IMR-90 (cell line): ENCODE data around the gene ANKRD24. TPM values are rescaled to one million over a fixed set of nuclear protein-coding genes. Genes with fewer than 3 reads are reported as not detected.
A peak's percentile ranks its signal among the peaks of the same experiment; 100 is the strongest.

Experiments used
- ATAC-seq: fragments of 200-7000 bp; cut with Tn5 transposase; 2 replicates; pipeline ENCODE4 v1.9.1; 2020; ENCODE audit warnings: low read depth, mild to moderate bottlenecking, moderate library complexity
- BruUV-seq: library from RNA; stranded (reverse); fragments of 400-500 nt; replicated peaks from 2 replicates; lab custom pipeline; 2021; lab: Mats Ljungman, UMichigan
- CTCF ChIA-PET: fragments of 300-600 bp; formaldehyde crosslinking; extraction: SDS; loops from one replicate; lab custom pipeline; 2021; ENCODE audit warnings: antibody characterized with exemption; lab: Yijun Ruan, JAX
- POLR2A ChIA-PET: fragments of 300-600 bp; sonication (Branson Sonifier 250); formaldehyde crosslinking; loops from one replicate; lab custom pipeline; 2022; ENCODE audit warnings: antibody characterized with exemption; ENCODE audit not compliant: unreplicated experiment; lab: Charles Lee
- DNase-seq: peaks from one replicate; pipeline ENCODE4 v3.0.0; 2013
- H2AFZ ChIP-seq: replicated peaks from 2 replicates; pipeline ENCODE3; 2013; ENCODE audit warnings: low read length, mild to moderate bottlenecking; ENCODE audit not compliant: poor library complexity
- H2AK5ac ChIP-seq: 2 replicates; pipeline ENCODE4 v1.6.1; 2013; ENCODE audit warnings: low read depth, low read length, inconsistent platforms
- H2AK9ac ChIP-seq: replicated peaks from 2 replicates; pipeline ENCODE3; 2013; ENCODE audit warnings: mild to moderate bottlenecking, low read depth, low read length, moderate library complexity; ENCODE audit not compliant: poor library complexity
- H2BK120ac ChIP-seq: 2 replicates; pipeline ENCODE4 v1.6.1; 2013; ENCODE audit warnings: low read depth, low read length, inconsistent platforms
- H2BK15ac ChIP-seq: 3 replicates; pipeline ENCODE4 v1.6.1; 2013; ENCODE audit warnings: low read depth, low read length, inconsistent platforms
- H2BK20ac ChIP-seq: 2 replicates; pipeline ENCODE4 v1.6.1; 2013; ENCODE audit warnings: low read depth, mild to moderate bottlenecking, inconsistent platforms, low read length, moderate library complexity
- H2BK5ac ChIP-seq: 2 replicates; pipeline ENCODE4 v1.6.1; 2013; ENCODE audit warnings: mild to moderate bottlenecking, low read depth, low read length, inconsistent platforms; ENCODE audit not compliant: poor library complexity, severe bottlenecking
- H3K14ac ChIP-seq: replicated peaks from 2 replicates; pipeline ENCODE4 v1.6.1; 2013; ENCODE audit warnings: low read depth, low read length, inconsistent platforms
- H3K18ac ChIP-seq: 2 replicates; pipeline ENCODE4 v1.6.1; 2013; ENCODE audit warnings: low read depth, low read length, control low read depth
- H3K23ac ChIP-seq: 2 replicates; pipeline ENCODE4 v1.6.1; 2013; ENCODE audit warnings: low read depth, low read length, inconsistent platforms
- H3K27ac ChIP-seq: 2 replicates; pipeline ENCODE4 v1.5.1; 2013; ENCODE audit warnings: mild to moderate bottlenecking, control low read depth, low read length; ENCODE audit not compliant: insufficient read depth
- H3K27me3 ChIP-seq: 2 replicates; pipeline ENCODE4 v1.6.1; 2013; ENCODE audit warnings: low read length; ENCODE audit not compliant: control insufficient read depth, insufficient read depth
- H3K36me3 ChIP-seq: 2 replicates; pipeline ENCODE4 v1.6.1; 2013; ENCODE audit warnings: low read length, mixed read lengths; ENCODE audit not compliant: control insufficient read depth, insufficient read depth
- H3K4ac ChIP-seq: 2 replicates; pipeline ENCODE4 v1.6.1; 2013; ENCODE audit warnings: low read depth, low read length, inconsistent platforms
- H3K4me1 ChIP-seq: 2 replicates; pipeline ENCODE4 v1.6.1; 2013; ENCODE audit warnings: low read length, mixed read lengths; ENCODE audit not compliant: control insufficient read depth, insufficient read depth
- H3K4me2 ChIP-seq: 2 replicates; pipeline ENCODE4 v1.6.1; 2013; ENCODE audit warnings: low read depth, mild to moderate bottlenecking, control low read depth, low read length, moderate library complexity
- H3K4me3 ChIP-seq: 2 replicates; pipeline ENCODE4 v1.5.1; 2013; ENCODE audit warnings: low read depth, mild to moderate bottlenecking, control low read depth, low read length, moderate library complexity; ENCODE audit not compliant: insufficient read depth
- H3K56ac ChIP-seq: 2 replicates; pipeline ENCODE4 v1.6.1; 2013; ENCODE audit warnings: low read length, inconsistent platforms; ENCODE audit not compliant: insufficient read depth; ENCODE audit errors: extremely low read depth
- H3K79me1 ChIP-seq, 2 experiments: 2 replicates each; pipeline ENCODE4 v1.6.1; 2013; ENCODE audit warnings: low read length in 2 of 2, inconsistent platforms in 1 of 2, low read depth in 1 of 2
- H3K9ac ChIP-seq: 2 replicates; pipeline ENCODE4 v1.6.1; 2013; ENCODE audit warnings: low read depth, low read length, control low read depth
- H3K9me1 ChIP-seq: 2 replicates; pipeline ENCODE4 v1.6.1; 2013; ENCODE audit warnings: low read length, inconsistent platforms; ENCODE audit not compliant: insufficient read depth
- H3K9me3 ChIP-seq: 2 replicates; pipeline ENCODE4 v1.6.1; 2013; ENCODE audit warnings: low read length; ENCODE audit not compliant: control insufficient read depth, insufficient read depth
- H4K20me1 ChIP-seq: 2 replicates; pipeline ENCODE4 v1.6.1; 2013; ENCODE audit warnings: low read length, inconsistent platforms; ENCODE audit not compliant: insufficient read depth
- H4K5ac ChIP-seq: 2 replicates; pipeline ENCODE4 v1.6.1; 2013; ENCODE audit warnings: mild to moderate bottlenecking, low read depth, low read length, control low read depth
- H4K8ac ChIP-seq, 2 experiments: 2 replicates each; pipeline ENCODE4 v1.6.1; 2013; ENCODE audit warnings: low read depth in 2 of 2, low read length in 2 of 2, control low read depth in 1 of 2, inconsistent platforms in 1 of 2
- H4K91ac ChIP-seq: 2 replicates; pipeline ENCODE4 v1.6.1; 2013; ENCODE audit warnings: low read depth, low read length, inconsistent platforms; ENCODE audit not compliant: insufficient read depth
- BHLHE40 ChIP-seq: fragments of 150-350 bp; IDR thresholded peaks from 2 replicates; pipeline ENCODE4 v1.6.1; 2016; ENCODE audit warnings: mild to moderate bottlenecking, low read depth, low read length
- CHD1 ChIP-seq: IDR thresholded peaks from 2 replicates; pipeline ENCODE4 v1.6.1; 2012; ENCODE audit warnings: low read depth, low read length, improper control_type of control experiment
- ELK1 ChIP-seq: fragments of 150-350 bp; IDR thresholded peaks from 2 replicates; pipeline ENCODE4 v1.6.1; 2016; ENCODE audit warnings: low read depth, mild to moderate bottlenecking, low read length, moderate library complexity, borderline replicate concordance
- FOS ChIP-seq: fragments of 150-350 bp; IDR thresholded peaks from 2 replicates; pipeline ENCODE4 v1.6.1; 2016; ENCODE audit warnings: low read depth, low read length
- MAFK ChIP-seq: IDR thresholded peaks from 2 replicates; pipeline ENCODE4 v1.6.1; 2012; ENCODE audit warnings: low read depth, low read length, improper control_type of control experiment
- POLR2A ChIP-seq: IDR thresholded peaks from 2 replicates; pipeline ENCODE4 v1.6.1; 2012; ENCODE audit warnings: mild to moderate bottlenecking, low read depth, low read length
- RAD21 ChIP-seq: IDR thresholded peaks from 2 replicates; pipeline ENCODE4 v1.6.1; 2012; ENCODE audit warnings: low read length, improper control_type of control experiment
- RCOR1 ChIP-seq: IDR thresholded peaks from 2 replicates; pipeline ENCODE4 v1.6.1; 2012; ENCODE audit warnings: mild to moderate bottlenecking, low read length, improper control_type of control experiment; ENCODE audit not compliant: insufficient replicate concordance
- SMC3 ChIP-seq: fragments of 150-350 bp; IDR thresholded peaks from 2 replicates; pipeline ENCODE4 v1.6.1; 2016; ENCODE audit warnings: low read depth, mild to moderate bottlenecking, antibody characterized with exemption, low read length, moderate library complexity
- USF2 ChIP-seq: fragments of 150-350 bp; IDR thresholded peaks from 2 replicates; pipeline ENCODE4 v1.6.1; 2017; ENCODE audit warnings: mild to moderate bottlenecking, antibody characterized with exemption, low read length, low read depth
- WGBS, 2 experiments: methylation state at CpG; one replicate each; pipeline versions ENCODE4 v1.1.5 to v1.1.7; 2013; ENCODE audit warnings: missing lambda C conversion rate in 2 of 2; ENCODE audit not compliant: insufficient read length in 1 of 2; ENCODE audit errors: extremely low coverage in 2 of 2; 5-methylcytosine and 5-hydroxymethylcytosine counted together
- dilution Hi-C: fragments of 300-500 bp; cut with HindIII; formaldehyde crosslinking; loops from one replicate; pipeline ENCODE4 v1.14.3; 2018; ENCODE audit warnings: low sequenced_read_pairs; ENCODE audit not compliant: unreplicated experiment
- in situ Hi-C: fragments of 300-500 bp; cut with MboI; formaldehyde crosslinking; loops from 3 replicates; pipeline ENCODE4 v1.14.3; 2019; ENCODE audit warnings: low sequenced_read_pairs, inconsistent platforms, mixed read lengths
- intact Hi-C: fragments of 100-400 bp; cut with micrococcal nuclease; formaldehyde crosslinking; loops from 2 replicates; pipeline ENCODE4 v1.10.0; 2022
- polyA plus RNA-seq, 3 experiments: library from polyadenylated mRNA; depleted of rRNA; stranded (reverse); fragments of >200 nt; gene quantifications; 2 replicates each; pipeline ENCODE4 v1.2.3, GENCODE V29; 2012; ENCODE audit warnings: low replicate concordance in 1 of 3
- total RNA-seq: library from RNA; depleted of rRNA; stranded (reverse); fragments of >200 nt; gene quantifications from 2 replicates; pipeline ENCODE4 v1.2.3, GENCODE V29; 2012

ANKRD24 gene
- total and polyA plus RNA-seq, 2 of the 4 experiments (the other 2 are of a cell fraction): 0.18 to 0.21 TPM

- 94% methylated on average over 59 of the region's 81 CpGs; no CpG with 5 or more reads in 1 of the 2 experiments for WGBS, 2 experiments
Observed at GRCh38 chr19:4217429-4218264, 35.2 kb downstream of the ANKRD24 start.

More at GRCh38 chr19:4217429-4218264, 35.2 kb downstream of the ANKRD24 start:
- TF ChIP-seq RAD21: no peak
- TF ChIP-seq BHLHE40: no peak
- TF ChIP-seq RCOR1: no peak
- TF ChIP-seq SMC3: no peak
- no peak for TF ChIP-seq ELK1
- no peak for TF ChIP-seq CHD1
- TF ChIP-seq MAFK: no peak
- no peak for TF ChIP-seq FOS
- no peak for TF ChIP-seq POLR2A
- no peak for TF ChIP-seq USF2
- Histone ChIP-seq H3K4me1 (no peaks in the 10 kb centered on the region), H3K18ac (no peak overlapping the region), H2BK15ac (no peak overlapping the region), H3K23ac (no peak overlapping the region), H3K4me2 (no peak overlapping the region), H3K27me3 (no peaks in the 10 kb centered on the region; the same call in 1 of the 2 replicates), H3K79me1 (no peaks in the 10 kb centered on the region), H4K8ac (no peak overlapping the region), H4K5ac (no peak overlapping the region), H3K56ac (no peak overlapping the region), H2BK120ac (no peak overlapping the region), H3K27ac (no peak overlapping the region), H3K14ac (no peak overlapping the region), H4K20me1 (no peaks in the 10 kb centered on the region), H3K9ac (no peak overlapping the region), H2AK9ac (peak overlapping the region; percentile 65), H3K4me3 (no peak overlapping the region), H2BK5ac (no peak overlapping the region), H2AK5ac (no peak overlapping the region), H3K36me3 (no peaks in the 10 kb centered on the region), H3K4ac (no peak overlapping the region), H3K9me3 (no peaks in the 10 kb centered on the region), H2AFZ (no peak overlapping the region), H2BK20ac (no peak overlapping the region), H4K91ac (no peak overlapping the region), H3K9me1 (no peaks in the 10 kb centered on the region)
- ATAC-seq: no peak
- in situ Hi-C loops: no loop called here
- DNase-seq: no peak
- ChIA-PET POLR2A (no interaction called here), CTCF (no interaction called here)
- intact Hi-C loops: no loop called here
- BruUV-seq: no TSS peak
- dilution Hi-C loops: no loop called here
